H9 (cell line): ENCODE results near the gene GYG2. TPM values are rescaled to one million over a fixed set of nuclear protein-coding genes. Genes with fewer than 3 reads are reported as not detected.

Source experiments
- DNase-seq: peaks from one replicate; pipeline ENCODE4 v3.0.0-alpha.2; 2017
- H2AFZ ChIP-seq: one replicate; pipeline ENCODE4 v1.6.1; 2013; ENCODE audit warnings: mild to moderate bottlenecking, low read length, control low read depth, moderate library complexity
- H2AK5ac ChIP-seq: 2 replicates; pipeline ENCODE4 v1.6.1; 2013; ENCODE audit warnings: low read length, control low read depth, mixed read lengths; ENCODE audit not compliant: insufficient read length
- H2BK120ac ChIP-seq: one replicate; pipeline ENCODE4 v1.6.1; 2013; ENCODE audit warnings: low read depth, mild to moderate bottlenecking, low read length, control low read depth, inconsistent platforms; ENCODE audit not compliant: poor library complexity, severe bottlenecking
- H2BK12ac ChIP-seq: 2 replicates; pipeline ENCODE4 v1.6.1; 2013; ENCODE audit warnings: low read length, control low read depth, mixed read lengths, low read depth; ENCODE audit not compliant: insufficient read length
- H2BK15ac ChIP-seq: 2 replicates; pipeline ENCODE4 v1.6.1; 2013; ENCODE audit warnings: low read depth, low read length, control low read depth
- H2BK20ac ChIP-seq: one replicate; pipeline ENCODE4 v1.6.1; 2013; ENCODE audit warnings: low read depth, mild to moderate bottlenecking, low read length, control low read depth, inconsistent platforms; ENCODE audit not compliant: poor library complexity, severe bottlenecking
- H2BK5ac ChIP-seq: 2 replicates; pipeline ENCODE4 v1.6.1; 2013; ENCODE audit warnings: low read length, control low read depth, mixed read lengths; ENCODE audit not compliant: insufficient read length
- H3K14ac ChIP-seq: 2 replicates; pipeline ENCODE4 v1.6.1; 2013; ENCODE audit warnings: low read length, control low read depth; ENCODE audit not compliant: insufficient read depth
- H3K18ac ChIP-seq: 2 replicates; pipeline ENCODE4 v1.6.1; 2013; ENCODE audit warnings: low read depth, mild to moderate bottlenecking, mixed read lengths, low read length, control low read depth; ENCODE audit not compliant: insufficient read length
- H3K23ac ChIP-seq: 2 replicates; pipeline ENCODE4 v1.6.1; 2013; ENCODE audit warnings: low read length, control low read depth, mixed read lengths, low read depth; ENCODE audit not compliant: insufficient read length
- H3K23me2 ChIP-seq: 2 replicates; pipeline ENCODE4 v1.6.1; 2013; ENCODE audit warnings: low read depth, mild to moderate bottlenecking, mixed read lengths, low read length, control low read depth; ENCODE audit not compliant: insufficient read length, poor library complexity, severe bottlenecking
- H3K27ac ChIP-seq: 2 replicates; pipeline ENCODE4 v1.5.1; 2013; ENCODE audit warnings: low read length, control low read depth, mixed read lengths, low read depth; ENCODE audit not compliant: insufficient read length
- H3K27me3 ChIP-seq: 2 replicates; pipeline ENCODE4 v1.6.1; 2013; ENCODE audit warnings: low read length, control low read depth, inconsistent platforms; ENCODE audit not compliant: insufficient read depth
- H3K4ac ChIP-seq: 2 replicates; pipeline ENCODE4 v1.6.1; 2013; ENCODE audit warnings: low read depth, mild to moderate bottlenecking, control low read depth, inconsistent platforms, low read length, moderate library complexity
- H3K4me1 ChIP-seq: 2 replicates; pipeline ENCODE4 v1.6.1; 2013; ENCODE audit warnings: low read length, control low read depth, inconsistent platforms; ENCODE audit not compliant: insufficient read depth
- H3K4me2 ChIP-seq: 2 replicates; pipeline ENCODE4 v1.6.1; 2013; ENCODE audit warnings: low read length, control low read depth, mixed read lengths; ENCODE audit not compliant: insufficient read length, insufficient read depth
- H3K56ac ChIP-seq: 2 replicates; pipeline ENCODE4 v1.6.1; 2013; ENCODE audit warnings: low read depth, mild to moderate bottlenecking, mixed read lengths, low read length, control low read depth; ENCODE audit not compliant: insufficient read length
- H3K79me1 ChIP-seq: 2 replicates; pipeline ENCODE4 v1.6.1; 2013; ENCODE audit warnings: low read depth, mild to moderate bottlenecking, moderate library complexity, low read length, control low read depth, inconsistent platforms; ENCODE audit not compliant: insufficient read depth, poor library complexity, severe bottlenecking
- H3K79me2 ChIP-seq: 2 replicates; pipeline ENCODE4 v1.6.1; 2013; ENCODE audit warnings: low read length, control low read depth, inconsistent platforms; ENCODE audit not compliant: insufficient read depth
- H3K9ac ChIP-seq: 2 replicates; pipeline ENCODE4 v1.6.1; 2013; ENCODE audit warnings: low read length, control low read depth, mixed read lengths; ENCODE audit not compliant: insufficient read length; ENCODE audit errors: extremely low read depth
- H3K9me3 ChIP-seq: one replicate; pipeline ENCODE4 v1.6.1; 2013; ENCODE audit warnings: low read depth, low read length, inconsistent platforms; ENCODE audit not compliant: control insufficient read depth
- H3T11ph ChIP-seq: one replicate; pipeline ENCODE4 v1.6.1; 2013; ENCODE audit warnings: mild to moderate bottlenecking, low read length, control low read depth, inconsistent platforms
- H4K20me1 ChIP-seq: one replicate; pipeline ENCODE4 v1.6.1; 2013; ENCODE audit not compliant: control insufficient read depth, insufficient read length, insufficient read depth
- H4K5ac ChIP-seq: 2 replicates; pipeline ENCODE4 v1.6.1; 2013; ENCODE audit warnings: low read depth, mild to moderate bottlenecking, mixed read lengths, low read length, control low read depth; ENCODE audit not compliant: insufficient read length
- H4K8ac ChIP-seq: replicated peaks from 2 replicates; pipeline ENCODE4 v1.6.1; 2013; ENCODE audit warnings: low read length, control low read depth, mixed read lengths, low read depth; ENCODE audit not compliant: insufficient read length
- H4K91ac ChIP-seq: 2 replicates; pipeline ENCODE4 v1.6.1; 2013; ENCODE audit warnings: low read depth, mild to moderate bottlenecking, moderate library complexity, mixed read lengths, low read length, control low read depth; ENCODE audit not compliant: insufficient read length
- H3K27ac Mint-ChIP-seq, 3 experiments: 2 replicates in 2 of 3; 3 replicates in 1 of 3; pipeline ENCODE4 v1.8.0; 2020 to 2021; ENCODE audit warnings: mixed read lengths in 3 of 3, mild to moderate bottlenecking in 1 of 3, moderate library complexity in 1 of 3
- H3K27me3 Mint-ChIP-seq: 2 replicates; pipeline ENCODE4 v1.8.0; 2021; ENCODE audit warnings: low read depth, mild to moderate bottlenecking, moderate library complexity, mixed read lengths
- H3K36me3 Mint-ChIP-seq, 3 experiments: 2 replicates in 2 of 3; 3 replicates in 1 of 3; pipeline ENCODE4 v1.8.0; 2020 to 2021; ENCODE audit warnings: low read depth in 3 of 3, mixed read lengths in 3 of 3; ENCODE audit not compliant: insufficient read depth in 1 of 3
- H3K4me1 Mint-ChIP-seq, 2 experiments: 2 replicates each; pipeline ENCODE4 v1.8.0; 2020; ENCODE audit warnings: mixed read lengths in 2 of 2
- H3K4me3 Mint-ChIP-seq, 2 experiments: 2 replicates in 1 of 2; 3 replicates in 1 of 2; pipeline ENCODE4 v1.8.0; 2020 to 2021; ENCODE audit warnings: mild to moderate bottlenecking in 2 of 2, mixed read lengths in 2 of 2, moderate library complexity in 1 of 2
- H3K9me3 Mint-ChIP-seq, 2 experiments: 2 replicates in 1 of 2; 3 replicates in 1 of 2; pipeline ENCODE4 v1.8.0; 2020; ENCODE audit warnings: mild to moderate bottlenecking in 2 of 2, mixed read lengths in 2 of 2, moderate library complexity in 1 of 2
- CTCF ChIP-seq: fragments of 200-600 bp; sonication (generic); conservative IDR thresholded peaks from 3 replicates; pipeline ENCODE4 v1.8.0; 2021; ENCODE audit warnings: antibody characterized with exemption, mild to moderate bottlenecking
- WGBS: extraction: QIAGEN DNeasy Blood & Tissue Kit; methylation state at CpG from one replicate; pipeline ENCODE4 v1.1.7; 2013; ENCODE audit warnings: missing lambda C conversion rate, low lambda C conversion rate, mixed read lengths; ENCODE audit not compliant: insufficient read length; ENCODE audit errors: extremely low coverage; 5-methylcytosine and 5-hydroxymethylcytosine counted together
- total RNA-seq: library from RNA; stranded (reverse); gene quantifications from 2 replicates; pipeline ENCODE4 v1.2.1, GENCODE V29; 2021

Gene GYG2
- total RNA-seq, 1 experiment from 2014 or later = 95.9 TPM

GRCh38 chrX:2917767-2918166, 89.0 kb downstream of the GYG2 start:
- H4K20me1 ChIP-seq = no peaks in the 10 kb centered on the region
- WGBS = no CpG with 5 or more reads among the region's 23 CpGs
- Mint-ChIP-seq H3K4me1 (peaks cover 20 to 27% of the 10 kb centered on the region in 2 experiments), H3K9me3 (peaks cover 4 to 7% of the 10 kb centered on the region in 2 experiments; a peak in 4 of 5 replicates), H3K4me3 (no peak overlapping the region; a peak in 1 of 5 replicates), H3K27me3 (no peaks in the 10 kb centered on the region), H3K27ac (no peak overlapping the region), H3K36me3 (peaks cover 6 to 51% (median 20%) of the 10 kb centered on the region in 3 experiments)
- no peaks in the 10 kb centered on the region for H3K27me3 ChIP-seq
- no peak overlapping the region for H3K9ac ChIP-seq
- H3T11ph ChIP-seq = no peak overlapping the region
- H2BK120ac ChIP-seq = no peak overlapping the region
- no peaks in the 10 kb centered on the region for H3K9me3 ChIP-seq
- no peak overlapping the region for H3K4me2 ChIP-seq
- no peak overlapping the region for H2AFZ ChIP-seq
- H2BK20ac ChIP-seq = no peak overlapping the region
- no peak overlapping the region for H4K91ac ChIP-seq
- no peak overlapping the region for H4K5ac ChIP-seq
- H4K8ac ChIP-seq = no peak overlapping the region
- no peaks in the 10 kb centered on the region for H3K79me1 ChIP-seq
- H3K79me2 ChIP-seq = no peaks in the 10 kb centered on the region
- H3K4me1 ChIP-seq = no peaks in the 10 kb centered on the region; the same call in 1 of the 2 replicates
- TF ChIP-seq CTCF = no peak
- H2BK15ac ChIP-seq = no peak overlapping the region
- no peak overlapping the region for H3K14ac ChIP-seq
- H3K18ac ChIP-seq = no peak overlapping the region
- DNase-seq = no peak
- H3K56ac ChIP-seq = no peak overlapping the region
- no peak overlapping the region for H3K27ac ChIP-seq
- H2BK5ac ChIP-seq = no peak overlapping the region
- H3K23ac ChIP-seq = no peak overlapping the region
- no peak overlapping the region for H2AK5ac ChIP-seq
- no peak overlapping the region for H2BK12ac ChIP-seq
- no peaks in the 10 kb centered on the region for H3K23me2 ChIP-seq
- H3K4ac ChIP-seq = no peak overlapping the region
